GM18520 (cell line): ENCODE measurements around the gene DNAJC8.

Source experiments
- ATAC-seq: cut with Tn5 transposase; IDR thresholded peaks from one replicate; pipeline ENCODE4 v1.9.1; 2021; ENCODE audit not compliant: unreplicated experiment

The DNAJC8 gene

DNA sequence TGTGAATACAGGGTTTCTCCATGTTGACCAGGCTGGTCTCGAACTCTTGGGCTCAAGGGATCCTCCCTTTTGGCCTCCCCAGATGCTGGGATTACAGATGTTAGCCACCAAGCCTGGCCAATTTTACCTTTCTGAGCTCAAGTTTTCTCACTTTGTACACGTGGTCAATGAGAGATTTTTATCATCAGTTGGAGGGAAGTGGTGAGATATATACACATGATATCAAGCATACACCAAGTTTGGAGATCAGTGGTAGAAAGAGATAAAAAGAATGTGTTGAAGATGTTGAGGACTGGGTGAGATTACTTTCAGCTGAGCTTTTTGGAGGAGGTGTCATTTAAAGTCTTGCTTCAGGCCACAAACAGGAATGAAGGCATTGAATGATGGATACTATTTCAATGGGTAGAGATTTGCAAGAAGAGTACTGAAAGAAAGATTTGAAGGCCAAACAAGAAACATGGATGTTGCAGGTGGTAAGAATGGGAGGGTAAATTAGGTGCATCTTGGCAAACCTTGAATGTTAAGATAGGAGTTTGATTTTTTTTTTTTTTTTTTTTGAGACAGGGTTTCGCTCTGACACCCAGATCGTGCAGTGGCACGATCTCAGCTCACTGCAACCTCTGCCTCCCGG lies 23.5 kb upstream of the DNAJC8 start:
- ATAC-seq = no peak

DNA sequence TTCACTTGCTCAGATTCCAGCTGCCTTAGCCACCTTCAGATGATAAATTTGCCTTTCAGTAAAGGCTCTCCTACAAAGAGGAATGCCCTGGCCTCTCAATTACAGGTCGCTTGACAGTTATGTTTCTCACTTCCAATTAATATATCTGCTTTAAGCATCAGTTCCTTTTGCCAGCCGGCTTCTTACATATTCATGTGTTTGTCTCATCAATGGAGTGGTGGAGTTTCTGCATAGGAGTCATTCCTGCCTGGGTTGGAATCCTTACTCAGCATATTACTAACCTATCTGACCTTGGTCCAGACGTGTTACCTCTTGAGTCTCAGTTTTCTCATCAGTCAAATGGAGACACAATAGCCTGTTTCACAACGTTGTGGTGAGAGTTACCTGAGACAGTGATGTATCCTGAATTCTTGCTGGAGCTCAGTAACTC lies 17.1 kb upstream of the DNAJC8 start:
- ATAC-seq = no peak

DNA sequence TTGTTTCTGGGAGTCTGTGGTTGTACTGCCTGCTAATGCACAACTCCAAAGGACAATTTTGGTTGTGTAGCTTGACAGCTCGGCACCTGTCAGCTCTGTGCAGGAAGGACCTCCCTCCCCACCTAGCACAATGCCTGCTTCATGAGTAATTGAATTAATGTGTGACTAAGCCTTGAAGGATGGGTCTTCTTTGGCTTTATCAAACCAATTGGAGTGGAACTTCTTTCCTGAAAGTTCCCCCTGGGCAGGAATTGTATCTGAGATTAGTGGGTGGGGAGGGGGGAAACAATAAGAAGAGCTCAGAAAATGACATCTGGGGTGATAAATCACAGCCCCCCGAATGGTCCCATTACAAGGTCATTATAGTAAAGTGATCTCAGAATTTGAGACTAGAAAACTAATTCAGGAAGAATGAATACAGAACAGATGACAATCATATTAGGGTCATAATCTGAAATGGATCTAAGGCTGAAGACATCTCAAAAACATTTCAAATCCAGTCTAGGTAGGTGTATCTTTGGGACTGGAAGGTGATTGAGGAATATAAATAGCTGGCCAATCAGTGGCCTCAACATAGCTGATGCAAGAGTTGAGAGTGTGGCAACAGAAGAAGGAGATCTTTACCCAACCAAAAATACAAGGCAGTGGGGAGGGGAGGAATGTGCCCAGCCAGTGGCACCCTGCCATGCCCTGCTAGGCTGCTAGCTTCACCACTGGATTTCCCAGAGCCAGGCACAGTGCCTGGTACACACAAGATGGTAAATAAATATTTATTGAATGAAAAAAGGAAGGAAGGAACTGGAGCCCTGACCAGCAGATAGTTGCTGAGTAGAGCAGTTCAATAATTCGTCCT lies 16.4 kb upstream of the DNAJC8 start:
- no peak for ATAC-seq

DNA sequence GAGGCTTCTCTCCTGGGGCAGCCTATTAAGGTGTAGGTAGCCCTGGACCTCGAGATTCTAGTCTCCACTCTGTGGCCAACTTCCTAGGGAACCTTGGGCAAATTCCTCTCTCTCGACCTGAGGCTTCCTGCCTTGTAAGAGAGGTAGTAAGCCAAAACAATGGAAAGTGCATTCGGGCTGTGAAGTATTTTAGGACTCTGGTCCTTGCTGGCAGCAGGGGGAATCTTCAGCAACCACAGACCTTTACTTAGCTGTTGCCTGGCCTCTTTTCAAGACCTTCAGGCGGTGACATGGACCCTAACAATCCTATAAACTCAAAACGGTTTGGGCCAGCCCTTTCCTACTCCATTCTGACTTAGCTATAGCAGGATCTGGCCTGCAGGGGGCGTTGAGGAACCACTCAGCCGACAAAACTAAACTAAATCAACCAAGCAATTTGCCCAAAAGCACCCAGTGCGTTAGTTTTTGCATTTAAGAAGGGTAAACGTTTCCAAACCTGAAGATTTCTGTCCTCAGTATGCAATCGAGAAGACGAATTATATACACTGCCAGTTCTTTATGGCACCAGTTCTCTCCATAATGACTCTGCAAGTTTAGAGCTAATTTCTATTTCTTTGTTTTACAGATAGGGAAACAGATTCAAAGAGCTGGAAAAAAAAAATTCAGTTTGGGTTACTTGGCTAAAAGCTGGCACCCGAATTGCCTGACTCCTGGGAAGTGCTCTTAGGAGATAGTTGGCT lies 15.6 kb upstream of the DNAJC8 start:
- ATAC-seq = no peak

DNA sequence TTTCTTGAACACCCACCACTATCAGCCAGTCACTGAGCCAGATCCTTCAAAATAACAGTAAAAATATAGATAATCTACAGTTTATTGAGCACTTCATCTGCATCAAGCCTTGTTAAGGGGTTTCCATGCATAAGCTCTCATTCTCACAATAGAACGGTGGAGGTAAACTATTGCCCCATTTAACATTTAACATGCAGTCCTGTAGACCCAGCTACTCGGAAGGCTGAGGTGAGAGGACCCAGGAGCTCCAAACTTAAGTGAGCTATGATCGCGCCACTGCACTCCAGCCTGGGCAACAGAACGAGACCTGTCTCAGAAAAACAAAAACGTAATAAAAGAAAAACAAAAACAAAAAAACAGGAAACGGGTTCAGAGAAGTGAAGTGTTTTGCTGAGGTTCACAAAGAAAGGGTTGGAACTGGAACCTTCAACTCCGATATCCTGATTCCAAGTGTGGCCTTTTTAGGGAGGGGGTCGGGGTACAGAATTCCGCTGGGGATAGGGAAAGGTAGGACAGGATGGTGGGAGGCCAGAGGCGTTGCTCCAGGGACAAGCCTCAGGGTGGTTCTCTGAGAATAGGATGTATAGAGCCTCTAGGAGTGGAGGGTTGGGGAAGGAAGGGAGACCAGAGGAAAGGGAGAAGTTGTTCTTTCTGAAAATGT lies 14.9 kb upstream of the DNAJC8 start:
- no peak for ATAC-seq

DNA sequence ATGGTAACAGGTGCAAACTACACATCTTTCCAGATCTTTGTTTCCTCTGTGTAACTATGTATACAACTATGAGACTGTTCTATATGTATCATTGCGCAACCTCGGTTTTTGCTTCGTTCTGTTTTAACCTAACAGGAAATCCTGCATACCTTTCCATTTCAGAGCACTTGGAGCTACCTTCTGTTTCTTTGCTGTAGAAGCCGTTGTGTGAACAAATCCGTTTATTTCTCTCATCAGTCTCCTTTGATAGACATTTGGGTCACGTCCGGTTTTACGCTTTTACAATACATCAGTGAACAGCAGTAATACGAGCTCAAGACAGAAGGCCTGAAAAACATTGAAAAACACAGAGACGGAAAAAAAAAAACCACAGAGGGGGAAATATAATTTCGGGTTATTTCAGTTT lies 13.6 kb upstream of the DNAJC8 start:
- no peak for ATAC-seq

DNA sequence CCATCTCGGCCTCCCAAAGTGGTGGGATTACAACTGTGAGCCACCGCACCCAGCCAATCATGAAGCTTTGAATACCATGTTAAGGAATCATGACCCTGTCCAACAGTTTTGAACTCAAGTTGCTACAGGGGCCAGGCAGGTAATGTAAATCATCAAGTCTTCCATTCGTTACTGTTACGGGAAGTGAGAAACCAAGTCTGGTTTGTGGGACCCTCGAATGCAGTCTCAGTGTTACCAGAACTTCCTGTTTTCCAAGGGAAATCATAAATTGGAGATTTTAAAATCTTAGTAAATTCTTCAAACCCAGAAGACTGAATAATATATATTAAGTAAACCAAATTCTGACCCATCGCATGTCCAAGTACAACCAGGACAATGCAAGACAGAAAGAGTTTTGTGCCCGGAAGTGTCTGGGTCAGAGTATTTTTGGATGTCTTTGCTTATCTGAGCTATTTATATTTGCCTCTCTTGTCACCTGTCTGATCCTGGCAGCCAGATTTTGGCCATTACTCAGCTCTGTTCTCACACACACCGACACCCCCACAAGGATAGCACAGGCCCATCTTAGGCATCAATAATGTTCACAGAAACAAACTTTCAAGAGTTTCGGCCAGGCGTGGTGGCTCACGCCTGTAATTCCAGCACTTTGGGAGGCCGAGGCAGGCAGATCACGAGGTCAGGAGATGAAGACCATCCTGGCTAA lies 11.9 kb upstream of the DNAJC8 start:
- ATAC-seq = no peak

DNA sequence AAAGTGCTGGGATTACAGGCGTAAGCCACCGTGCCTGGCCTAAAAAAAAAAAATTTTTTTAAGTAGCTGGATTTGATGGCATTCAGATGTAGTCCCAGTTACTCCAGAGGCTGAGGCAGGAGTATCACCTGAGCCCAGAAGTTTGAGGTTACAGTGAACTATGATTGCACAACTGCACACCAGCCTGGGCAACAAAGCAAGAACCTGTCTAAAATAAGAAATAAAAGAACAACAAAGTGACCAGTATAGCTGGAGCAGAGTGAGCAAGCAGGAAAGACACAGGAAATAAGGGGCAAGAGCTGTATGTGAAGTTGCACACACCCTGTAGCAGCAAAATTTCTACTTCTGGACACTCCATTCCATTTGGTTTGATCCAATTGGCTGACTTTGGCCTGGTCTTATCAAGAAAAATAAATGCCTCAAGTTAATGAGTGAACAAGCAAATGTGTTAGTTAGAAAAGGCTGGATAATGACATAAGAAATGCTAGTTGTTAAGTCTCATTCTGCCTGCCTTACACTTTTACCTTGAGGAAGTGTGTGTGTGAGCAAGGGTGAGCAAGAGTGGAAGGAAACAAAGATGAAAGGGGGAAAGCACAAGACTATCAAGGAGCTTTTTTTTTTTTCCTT lies 11.0 kb upstream of the DNAJC8 start:
- no peak for ATAC-seq

DNA sequence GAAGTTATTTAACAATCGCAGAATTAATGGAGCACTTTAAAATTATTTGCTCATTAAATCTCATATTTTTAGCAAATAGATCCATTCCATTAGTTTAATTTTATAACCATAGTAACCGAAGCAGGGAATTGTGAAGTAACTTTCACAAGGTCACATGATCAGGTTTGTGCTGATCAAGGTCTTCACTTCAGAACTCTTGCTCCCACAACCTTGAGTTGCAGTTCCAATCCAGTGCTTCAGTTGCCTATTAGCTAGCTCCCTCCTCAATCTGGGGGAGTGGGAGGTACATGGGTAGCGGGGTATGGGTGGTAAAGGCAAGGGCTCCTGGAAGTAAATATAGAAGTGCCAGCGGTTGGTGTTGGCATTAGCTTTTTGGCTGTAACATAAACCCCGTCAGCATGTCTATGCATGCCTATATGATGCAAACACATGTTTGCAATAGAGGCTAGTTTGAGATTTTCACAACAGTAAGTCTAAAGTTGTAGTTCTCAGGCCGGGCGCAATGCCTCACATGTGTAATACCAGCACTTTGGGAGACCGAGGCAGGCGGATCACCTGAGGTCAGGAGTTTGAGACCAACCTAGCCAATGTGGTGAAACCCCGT lies 8.9 kb upstream of the DNAJC8 start:
- no peak for ATAC-seq

DNA sequence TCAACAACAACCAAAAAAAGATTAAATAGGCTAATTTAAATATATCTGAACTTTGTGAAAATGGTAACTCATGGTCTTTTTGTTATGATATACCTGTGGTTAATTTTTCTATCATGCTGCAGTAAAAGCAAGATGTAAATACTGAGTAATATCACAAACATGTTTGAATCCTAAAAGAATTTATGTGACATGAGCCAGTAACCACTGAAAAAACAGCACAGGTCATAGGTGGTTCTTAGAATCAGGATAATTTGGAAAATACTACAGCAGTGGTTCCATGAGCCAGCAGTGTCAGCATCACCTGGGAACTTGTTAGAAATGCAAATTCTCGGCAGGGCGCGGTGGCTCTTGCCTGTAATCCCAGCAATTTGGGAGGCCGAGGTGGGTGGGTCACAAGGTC lies 7.2 kb upstream of the DNAJC8 start:
- no peak for ATAC-seq

DNA sequence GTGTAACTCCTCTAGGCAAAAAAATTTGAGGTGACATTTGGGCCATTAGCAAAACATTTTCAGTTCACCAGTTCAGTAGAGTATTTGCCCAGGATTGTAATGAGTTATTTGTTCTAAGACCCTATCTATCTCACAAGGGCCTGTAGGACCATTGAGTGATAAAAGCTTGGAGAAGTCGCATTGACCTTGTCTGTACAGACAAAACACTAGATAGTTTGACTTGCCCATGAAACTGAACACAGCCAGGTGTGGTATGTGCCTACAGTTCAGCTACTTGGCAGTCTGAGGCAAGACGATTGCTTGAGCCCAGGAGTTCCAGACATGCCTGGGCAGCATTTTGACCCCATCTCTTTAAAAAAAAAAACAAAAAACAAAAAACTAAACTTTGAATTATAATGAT lies 6.2 kb upstream of the DNAJC8 start:
- no peak for ATAC-seq

DNA sequence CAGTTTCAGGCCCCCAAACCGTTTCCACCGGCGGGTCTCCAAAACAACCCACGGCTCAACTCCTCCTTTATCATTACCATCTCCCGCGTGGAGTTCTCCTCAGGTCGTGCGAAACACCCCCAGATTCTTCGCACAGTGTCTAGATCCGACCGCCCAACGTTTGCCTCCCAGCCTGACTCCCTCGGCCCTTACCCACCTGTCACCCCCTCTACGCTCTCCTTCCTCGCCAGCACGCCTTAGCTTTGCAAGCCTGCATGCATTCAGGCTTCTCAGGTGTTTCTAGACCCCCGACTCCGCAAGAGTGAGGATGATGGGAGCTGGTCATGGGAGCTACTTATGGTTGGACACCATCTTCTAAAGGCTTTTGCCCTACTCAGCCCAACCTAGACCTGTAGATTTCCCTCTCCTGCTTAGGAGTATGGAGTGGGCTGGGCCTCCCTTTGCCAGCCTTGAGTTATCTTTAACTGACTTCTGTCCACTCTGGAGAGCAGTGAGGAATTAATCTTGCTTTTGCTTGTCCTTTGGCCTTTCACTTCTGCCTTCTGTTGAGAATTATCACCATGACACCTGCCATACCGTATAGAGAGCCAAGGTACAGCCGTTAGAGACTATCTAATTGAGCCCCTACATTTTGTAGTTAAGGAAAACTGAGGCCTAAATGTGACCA lies 4.0 kb upstream of the DNAJC8 start:
- no peak for ATAC-seq

DNA sequence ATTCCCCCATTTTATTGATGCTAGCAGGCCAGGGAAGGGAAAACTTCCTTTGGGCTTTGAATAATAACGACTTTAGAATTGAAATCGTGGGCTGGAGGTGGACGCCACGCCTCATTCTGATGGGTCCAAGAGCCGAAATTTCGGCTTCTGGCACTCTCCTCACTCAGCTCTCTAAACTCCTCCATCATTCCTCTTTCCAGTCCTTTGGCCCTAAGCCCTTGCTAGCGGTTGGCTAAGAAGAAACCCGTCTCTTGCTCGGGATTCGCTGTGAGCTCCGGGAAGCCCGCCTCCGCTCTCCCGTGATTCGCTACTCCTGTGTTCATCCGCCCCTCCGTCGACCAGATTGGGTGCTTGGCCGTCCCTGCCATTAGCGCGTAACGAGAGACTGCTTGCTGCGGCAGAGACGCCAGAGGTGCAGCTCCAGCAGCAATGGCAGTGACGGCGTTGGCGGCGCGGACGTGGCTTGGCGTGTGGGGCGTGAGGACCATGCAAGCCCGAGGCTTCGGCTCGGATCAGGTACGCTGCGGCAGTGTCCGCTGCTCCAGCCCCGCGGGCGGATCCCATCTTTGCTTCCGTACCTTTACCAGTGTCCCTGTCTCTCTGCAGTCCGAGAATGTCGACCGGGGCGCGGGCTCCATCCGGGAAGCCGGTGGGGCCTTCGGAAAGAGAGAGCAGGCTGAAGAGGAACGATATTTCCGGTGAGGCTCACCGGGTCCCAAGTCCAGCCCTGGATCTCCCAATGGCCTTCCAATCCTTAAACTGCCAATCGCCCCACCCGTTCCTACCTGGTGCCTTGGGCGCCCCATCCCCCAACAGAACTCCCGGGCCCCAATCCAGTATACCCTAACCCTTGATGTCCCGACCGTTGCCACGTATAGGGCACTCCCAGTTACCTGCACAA lies 3.2 kb upstream of the DNAJC8 start, which contains the start of gene ATP5IF1:
ATP5IF1 (plus strand) TSS at position 370 of the 901 bp plus-strand sequence; CDS start at position 430, 60 bp downstream.
- peak; percentile 79 for ATAC-seq

DNA sequence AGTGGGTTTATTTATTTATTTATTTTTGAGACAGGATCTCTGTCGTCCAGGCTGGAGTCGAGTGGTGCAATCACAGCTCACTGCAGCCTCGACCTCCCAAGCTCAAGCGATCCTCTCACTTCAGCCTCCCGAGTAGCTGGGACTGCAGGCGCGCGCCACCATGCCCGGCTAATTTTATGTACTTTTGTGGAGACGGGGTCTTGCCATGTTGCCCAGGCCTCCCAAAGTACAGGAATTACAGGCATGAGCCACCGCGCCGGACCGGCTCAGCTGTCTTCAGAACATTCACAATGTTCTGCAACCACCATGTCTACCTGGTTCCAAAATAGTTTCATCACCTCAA lies 406 bp upstream of the DNAJC8 start:
- no peak for ATAC-seq

DNA sequence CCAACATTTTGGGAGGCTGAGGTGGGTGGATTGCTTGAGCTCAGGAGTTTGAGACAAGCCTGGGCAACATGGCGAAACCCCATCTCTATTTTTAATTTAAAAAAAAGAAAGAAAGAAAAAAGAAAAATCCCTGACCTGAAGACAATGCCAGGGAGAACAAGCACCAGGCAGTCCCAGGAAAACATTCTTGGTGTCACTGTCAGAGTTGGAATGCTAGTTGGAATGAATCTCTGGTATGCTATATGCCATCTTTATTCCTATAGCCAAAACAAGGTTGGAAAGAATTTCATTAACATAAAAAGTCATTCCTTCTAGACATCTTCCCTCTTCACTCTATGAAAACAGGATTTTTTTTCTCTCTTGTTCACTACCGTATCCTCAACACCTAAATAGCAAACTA lies 2.8 kb downstream of the DNAJC8 start:
- ATAC-seq = no peak

DNA sequence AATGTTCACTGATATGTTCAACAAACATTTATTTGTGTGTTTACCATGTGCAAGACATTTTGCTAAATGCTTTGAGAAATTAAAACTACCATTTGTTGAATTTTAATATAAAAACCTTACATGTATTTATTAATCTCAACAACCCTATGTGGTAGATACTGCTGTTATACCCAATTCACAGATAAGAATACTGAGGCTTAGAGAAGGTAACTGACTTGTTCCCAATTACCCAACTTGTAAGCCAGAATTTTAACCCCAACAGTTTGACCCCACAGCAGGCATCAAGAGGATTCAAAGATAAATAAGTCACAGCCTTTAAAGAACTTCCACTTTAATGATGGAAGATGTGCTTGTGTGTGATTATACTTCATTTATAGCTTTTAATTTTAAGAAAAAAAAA lies 3.7 kb downstream of the DNAJC8 start:
- no peak for ATAC-seq

DNA sequence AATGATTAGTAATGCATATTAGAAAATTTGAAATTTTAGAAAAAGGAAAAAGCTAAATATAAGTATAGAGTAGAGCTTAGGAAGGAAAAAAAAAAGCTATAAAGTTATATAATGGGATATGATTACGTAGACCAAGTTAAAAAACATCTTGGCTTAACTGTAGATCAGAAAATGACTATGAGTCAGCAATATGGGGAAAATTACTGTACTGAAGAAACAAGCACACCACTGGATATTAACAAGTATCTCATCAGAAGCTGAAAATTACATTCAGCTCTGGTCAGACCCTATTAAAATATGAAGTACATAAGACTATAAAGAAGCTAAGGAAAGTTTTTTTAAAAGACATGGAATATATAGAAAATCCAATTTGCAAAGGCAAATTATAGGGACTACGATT lies 19.5 kb downstream of the DNAJC8 start:
- ATAC-seq = no peak

DNA sequence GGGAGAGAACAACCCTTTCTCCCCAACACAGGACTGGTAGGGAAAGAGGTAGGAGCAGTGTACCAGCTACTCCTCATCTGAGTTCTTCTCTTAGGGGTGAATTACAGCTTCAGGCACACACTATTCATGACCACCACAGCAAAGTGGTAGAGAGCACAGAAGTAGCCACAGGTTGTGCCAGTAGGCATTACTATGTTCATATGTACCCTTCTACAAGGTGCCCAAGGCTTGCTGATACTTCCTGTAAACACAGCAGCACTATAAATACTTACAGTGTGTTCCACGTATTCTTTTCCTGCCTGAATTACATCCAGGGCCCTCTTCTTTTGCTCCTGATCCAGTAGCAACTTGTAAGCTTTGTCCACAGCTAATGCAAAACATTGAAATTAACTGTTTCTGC lies 23.1 kb downstream of the DNAJC8 start:
- no peak for ATAC-seq
